CD4-positive, alpha-beta T cell treated with Interferon alpha-2 for 1 hour (primary cell): ENCODE measurements around the gene EFCAB10.
"Not testable (repeated sequence)": the region's sequence is repeated elsewhere in the genome, so short reads cannot be mapped to it uniquely, and the experiment has no call there.

Source experiments
- DNase-seq, 2 donors: peaks; one replicate each; pipeline ENCODE4 v3.0.0-alpha.2; 2020 to 2022

The EFCAB10 gene, protein sequence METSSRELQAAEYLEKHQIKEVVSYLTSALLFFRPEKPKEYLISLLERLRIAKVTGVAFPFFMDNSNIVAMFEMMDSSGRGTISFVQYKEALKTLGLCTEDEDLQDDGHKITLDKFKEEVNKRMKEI

DNA sequence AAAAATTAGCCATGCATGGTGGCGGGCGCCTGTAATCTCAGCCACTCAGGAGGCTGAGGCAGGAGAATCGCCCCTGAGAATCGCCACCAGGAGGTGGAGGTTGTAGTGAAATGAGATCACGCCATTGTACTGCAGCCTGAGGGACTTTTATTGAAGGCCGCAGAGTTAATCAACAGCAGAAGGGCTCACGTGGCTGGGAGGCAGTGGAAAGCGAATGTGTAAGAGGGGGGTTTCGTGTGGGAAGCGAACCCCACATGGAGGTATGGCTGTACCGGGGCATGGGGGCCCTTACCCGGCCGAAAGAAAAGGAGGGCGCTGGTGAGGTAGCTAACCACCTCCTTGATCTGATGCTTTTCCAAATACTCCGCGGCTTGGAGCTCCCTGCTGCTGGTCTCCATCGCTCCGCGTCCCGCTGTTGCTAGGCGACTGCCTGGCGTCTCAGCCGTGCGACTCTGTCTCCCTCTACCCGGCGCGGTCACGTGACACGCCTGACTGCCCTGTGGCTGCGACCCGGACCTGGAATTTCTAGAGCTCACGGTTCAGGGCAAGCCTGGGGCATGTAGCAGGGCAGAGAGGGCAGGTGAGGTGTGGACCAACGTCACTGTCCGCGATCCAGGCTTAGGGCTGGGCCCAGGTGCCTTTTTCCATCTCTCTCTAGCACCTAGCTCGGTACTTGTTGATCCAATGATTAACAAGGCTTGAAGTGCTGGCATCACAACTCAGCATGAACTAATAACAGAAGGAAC is at the start of gene EFCAB10:
Gene EFCAB10 (minus strand): TSS at position 428 of the 746 bp plus-strand sequence. CDS start 30 bp downstream, at position 398.
- DNase-seq = peak; percentile 31 to 33

DNA sequence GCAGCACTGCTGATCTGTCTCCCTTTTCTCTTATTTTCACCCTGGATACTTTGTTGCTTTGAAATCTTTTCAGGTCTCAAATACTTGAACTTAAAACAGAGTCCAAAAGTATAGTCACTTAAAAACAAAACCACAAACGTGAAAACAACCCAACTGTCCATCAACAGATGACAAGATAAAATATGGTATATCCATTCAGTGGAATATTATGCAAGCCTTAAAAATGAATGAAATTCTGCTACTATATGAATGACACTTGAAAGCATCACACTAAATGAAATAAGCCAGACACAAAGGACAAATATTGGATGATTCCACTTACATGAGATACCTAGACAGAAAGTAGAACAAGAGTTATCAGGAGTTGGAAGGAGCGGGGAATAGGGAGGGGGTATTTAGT is 44.7 kb upstream of the EFCAB10 start:
- DNase-seq = no peak

DNA sequence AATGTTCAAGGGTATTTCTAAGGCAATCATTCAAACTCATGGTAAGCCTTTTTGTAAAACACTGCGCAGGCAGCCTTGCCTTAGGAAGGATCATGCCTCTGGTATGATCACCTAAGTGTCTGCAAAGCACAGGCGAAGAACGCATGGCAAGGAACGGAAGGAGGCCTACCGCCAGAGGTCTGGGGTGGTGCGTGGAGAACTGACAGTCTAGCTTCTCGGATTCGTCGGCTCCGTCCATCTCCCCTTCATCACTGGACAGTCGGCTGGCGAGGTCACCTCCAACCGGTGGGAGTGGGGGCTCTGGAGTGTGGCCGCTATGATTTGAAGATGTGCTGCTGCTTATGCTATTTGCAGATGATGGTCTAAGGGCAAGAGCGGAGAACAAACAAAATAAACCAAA is 42.6 kb upstream of the EFCAB10 start:
- DNase-seq = no peak

DNA sequence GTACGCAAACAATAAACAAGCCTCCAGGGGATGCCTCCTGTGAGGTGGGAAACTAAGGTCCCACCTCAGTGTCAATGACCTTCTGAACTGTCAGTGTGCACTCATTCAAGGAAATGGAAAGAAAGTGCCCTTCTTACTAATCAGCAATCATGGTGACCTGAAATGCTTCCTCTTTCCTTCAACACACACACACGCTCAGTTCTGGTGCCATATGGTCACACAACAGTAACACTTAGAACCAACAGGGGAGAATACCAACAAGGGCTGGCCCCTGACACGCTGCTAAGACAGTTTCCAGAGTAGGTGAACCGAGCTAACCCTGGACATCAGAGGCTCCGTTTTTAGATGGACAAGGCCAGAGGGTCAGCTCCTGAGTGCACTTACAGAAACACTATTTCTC is 42.1 kb upstream of the EFCAB10 start:
- DNase-seq = no peak

DNA sequence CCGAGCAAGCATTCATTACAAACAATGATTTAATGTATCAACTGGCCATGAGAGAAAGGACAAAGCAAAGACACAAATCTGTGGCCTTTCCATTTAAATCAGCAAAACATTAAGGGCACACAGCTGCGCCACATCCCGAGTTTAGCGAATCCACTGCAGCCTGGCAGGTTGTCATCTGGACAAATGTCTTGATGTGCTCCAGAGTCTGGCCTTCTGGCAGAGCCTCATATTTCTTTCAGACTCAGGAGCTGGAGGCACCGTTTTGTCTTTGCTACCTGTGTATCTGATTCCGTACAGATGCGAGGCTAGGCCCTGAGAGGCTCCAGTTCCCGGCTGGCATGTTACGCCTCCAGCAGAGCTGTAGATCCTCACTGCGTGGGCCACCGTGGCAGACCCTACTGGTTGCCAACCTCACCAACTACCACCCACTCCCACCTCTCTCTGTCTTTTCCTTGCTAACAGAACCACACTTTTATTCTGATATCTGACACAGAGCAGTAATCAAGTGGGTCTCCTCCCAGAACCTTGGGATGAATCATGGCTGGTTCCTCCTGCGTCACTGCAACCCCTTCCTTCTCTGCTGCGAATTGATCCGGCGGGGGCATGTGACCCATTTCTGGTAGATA is 40.9 kb upstream of the EFCAB10 start:
- DNase-seq = no peak

DNA sequence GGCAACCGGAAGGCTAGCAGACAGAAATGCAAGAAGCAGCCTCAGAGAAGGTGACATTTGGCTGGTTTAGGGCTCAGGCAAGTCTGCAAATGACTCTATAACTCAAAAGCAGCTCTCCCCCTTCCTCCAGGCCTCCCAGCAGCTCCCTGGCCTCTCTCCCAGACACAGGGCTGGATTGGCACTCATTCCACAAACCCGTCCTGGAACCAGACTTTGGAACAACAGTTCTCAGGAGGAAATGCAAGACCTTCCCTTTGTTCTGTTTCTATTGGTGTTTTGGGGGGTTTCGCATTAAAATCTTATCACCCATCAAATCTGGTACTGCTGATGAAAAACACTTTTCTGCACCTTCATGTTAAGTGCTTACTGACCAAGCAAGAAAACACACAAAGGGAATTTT is 40.3 kb upstream of the EFCAB10 start:
- DNase-seq = no peak

DNA sequence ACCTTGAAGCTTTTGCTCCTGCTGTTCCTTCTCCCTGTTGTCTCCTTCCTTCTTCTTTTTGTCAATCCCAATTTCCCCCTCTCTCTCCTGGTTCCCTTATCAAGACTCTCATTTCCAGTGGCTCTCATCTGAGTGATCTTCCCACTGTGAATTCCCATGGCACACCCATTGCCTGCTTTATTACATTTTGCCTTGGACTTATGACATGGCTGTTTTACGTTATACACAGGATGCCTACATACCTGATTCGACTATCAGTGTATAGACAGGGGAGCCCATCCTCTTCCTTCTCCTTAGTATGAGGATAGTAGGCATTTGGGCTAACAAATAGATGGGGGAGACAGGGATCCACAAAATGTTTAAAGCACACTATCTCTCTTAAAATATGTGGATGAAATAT is 39.9 kb upstream of the EFCAB10 start:
- no peak for DNase-seq

DNA sequence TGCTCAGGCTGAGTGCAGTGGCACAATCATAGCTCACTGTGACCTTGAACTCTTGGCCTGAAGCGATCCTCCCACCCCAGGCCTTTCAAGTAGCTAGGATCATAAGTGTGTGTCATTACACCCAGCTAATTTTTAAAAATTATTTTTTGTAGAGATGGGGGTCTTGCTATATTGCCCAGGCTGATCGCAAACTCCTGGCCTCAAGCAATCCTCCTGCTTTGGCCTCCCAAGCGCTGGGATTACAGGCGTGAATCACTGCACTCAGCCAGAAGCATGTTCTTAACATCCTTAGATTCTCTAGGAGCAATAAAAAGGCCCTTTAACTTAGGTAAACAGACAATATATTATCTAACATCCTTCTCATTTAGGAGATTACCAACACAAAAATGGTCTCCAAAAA is 38.3 kb upstream of the EFCAB10 start:
- no peak for DNase-seq

DNA sequence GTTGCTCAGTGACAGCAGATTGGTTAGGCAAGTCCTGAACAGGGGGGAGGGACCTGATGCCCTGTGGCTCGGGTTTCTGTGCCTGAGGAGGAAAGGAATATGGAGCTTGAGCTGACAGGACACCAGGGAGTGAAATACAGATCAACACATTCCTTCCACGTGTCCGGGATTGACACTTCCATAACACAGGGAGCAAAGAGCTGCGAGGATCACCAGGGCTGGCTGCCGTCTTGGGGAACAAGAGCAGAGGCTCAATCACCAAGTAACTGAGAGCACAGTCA is 36.7 kb upstream of the EFCAB10 start:
- no peak for DNase-seq

DNA sequence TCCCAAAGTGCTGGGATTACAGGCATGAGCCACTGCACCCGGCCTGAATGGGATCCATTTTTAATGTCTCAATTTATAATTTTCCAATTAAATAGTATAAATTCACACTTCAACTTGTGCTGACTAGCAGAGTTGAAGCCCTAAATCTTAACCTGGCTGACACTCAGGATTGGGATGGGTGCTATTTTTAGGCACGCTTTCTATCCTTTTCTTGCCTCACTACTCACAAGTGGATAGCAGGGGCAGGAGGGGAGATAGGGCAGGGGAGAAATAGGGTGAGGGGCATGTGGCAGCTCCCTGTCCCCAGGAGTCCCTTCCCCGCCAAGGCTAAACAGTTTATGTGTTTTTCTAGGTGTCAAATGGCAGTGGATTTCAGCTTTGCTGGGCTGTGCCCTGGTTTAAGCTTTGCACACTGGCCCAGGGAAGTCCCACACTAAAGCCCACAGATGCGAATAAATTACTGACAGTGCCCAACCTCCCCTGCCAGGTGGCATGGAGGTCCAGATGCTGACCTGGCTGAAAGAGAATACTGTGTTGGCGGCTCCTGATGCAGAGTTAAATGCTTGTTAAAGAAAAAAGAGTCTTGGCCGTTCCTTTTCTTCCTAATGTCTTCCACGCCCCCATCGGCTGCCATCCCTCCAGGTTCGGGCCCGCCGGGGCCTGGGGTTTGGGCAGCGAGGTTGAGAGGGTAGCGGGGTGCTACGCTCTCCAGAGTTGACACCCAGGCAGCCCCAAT is 36.2 kb upstream of the EFCAB10 start:
- DNase-seq = no peak

DNA sequence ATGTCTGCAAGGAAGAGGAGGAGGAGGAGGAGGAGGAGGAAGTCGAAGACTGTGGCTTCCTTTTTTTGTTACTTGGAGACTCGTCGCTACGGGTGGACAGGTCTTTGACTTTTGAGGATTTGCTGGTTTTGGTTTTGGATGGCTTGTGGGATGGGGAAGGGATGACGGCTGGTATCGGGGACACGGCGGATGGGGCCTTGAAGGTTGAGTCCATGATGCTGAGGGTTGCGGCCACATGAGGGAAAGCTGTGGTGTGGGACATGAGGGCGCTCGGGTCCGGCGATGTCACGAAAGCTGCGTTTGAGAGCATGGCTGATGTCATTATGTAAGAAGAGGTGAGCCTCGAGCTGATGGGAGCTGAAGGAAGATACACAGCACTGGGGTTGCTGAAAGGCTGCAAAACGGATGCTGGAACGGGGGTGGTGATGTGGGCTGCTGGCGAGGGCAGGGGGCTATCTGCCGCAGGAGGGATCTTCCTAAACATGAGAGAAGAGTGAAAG is 33.1 kb upstream of the EFCAB10 start:
- DNase-seq = no peak

DNA sequence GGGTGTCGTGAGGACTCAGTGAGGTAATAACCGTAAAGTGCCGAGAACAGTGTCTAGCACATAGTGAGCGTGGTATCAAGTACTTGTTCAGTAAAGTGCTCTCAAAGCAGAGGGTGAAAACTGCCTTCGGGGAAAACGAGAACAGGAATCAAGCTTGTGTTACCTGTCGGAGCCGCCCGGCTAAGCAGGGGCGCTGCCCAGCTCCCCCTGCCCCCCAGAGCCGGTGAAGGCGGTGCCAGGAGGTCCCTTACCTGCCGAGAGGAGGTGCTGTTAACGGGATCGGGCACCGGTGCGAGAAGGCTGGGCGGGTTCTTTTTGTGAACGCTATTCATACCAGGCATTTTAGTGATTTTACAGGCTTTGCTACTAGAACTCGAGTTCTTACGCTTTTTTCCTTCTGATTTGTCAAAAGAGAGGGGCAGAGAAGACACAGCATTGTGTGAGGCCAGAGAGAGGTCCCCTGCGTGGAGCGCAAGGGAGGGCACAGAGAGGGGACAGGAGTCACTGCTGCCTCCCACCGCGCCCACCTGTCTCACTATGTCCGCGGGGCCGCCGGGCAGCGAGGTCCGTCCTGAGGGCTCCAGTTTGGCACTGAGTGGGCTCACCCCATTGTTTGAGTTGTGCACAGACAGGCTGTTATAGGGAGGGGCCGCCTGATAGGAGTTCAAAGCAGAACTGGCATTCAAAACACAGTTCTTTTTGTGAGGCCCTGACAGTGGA is 32.5 kb upstream of the EFCAB10 start:
- DNase-seq = no peak

DNA sequence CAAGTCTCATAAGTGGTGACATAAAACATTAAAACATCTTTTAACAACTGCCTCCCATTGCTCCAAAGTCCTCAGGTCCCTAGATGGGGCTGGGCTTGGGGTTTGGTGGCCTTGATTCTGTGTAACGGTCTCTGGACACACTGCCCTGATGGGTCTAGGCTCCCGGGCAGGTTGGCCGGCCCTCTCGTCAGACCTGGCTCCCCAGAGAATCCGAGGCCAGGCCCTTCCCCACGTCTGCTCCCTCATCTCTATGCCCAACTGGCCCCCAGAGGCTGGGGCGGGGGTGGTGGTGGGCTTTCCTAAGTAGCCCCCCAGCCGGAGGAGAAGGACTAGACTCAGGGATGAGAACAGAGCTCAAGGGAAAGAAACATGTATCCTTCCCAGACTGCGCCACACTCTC is 31.5 kb upstream of the EFCAB10 start:
- DNase-seq = no peak

DNA sequence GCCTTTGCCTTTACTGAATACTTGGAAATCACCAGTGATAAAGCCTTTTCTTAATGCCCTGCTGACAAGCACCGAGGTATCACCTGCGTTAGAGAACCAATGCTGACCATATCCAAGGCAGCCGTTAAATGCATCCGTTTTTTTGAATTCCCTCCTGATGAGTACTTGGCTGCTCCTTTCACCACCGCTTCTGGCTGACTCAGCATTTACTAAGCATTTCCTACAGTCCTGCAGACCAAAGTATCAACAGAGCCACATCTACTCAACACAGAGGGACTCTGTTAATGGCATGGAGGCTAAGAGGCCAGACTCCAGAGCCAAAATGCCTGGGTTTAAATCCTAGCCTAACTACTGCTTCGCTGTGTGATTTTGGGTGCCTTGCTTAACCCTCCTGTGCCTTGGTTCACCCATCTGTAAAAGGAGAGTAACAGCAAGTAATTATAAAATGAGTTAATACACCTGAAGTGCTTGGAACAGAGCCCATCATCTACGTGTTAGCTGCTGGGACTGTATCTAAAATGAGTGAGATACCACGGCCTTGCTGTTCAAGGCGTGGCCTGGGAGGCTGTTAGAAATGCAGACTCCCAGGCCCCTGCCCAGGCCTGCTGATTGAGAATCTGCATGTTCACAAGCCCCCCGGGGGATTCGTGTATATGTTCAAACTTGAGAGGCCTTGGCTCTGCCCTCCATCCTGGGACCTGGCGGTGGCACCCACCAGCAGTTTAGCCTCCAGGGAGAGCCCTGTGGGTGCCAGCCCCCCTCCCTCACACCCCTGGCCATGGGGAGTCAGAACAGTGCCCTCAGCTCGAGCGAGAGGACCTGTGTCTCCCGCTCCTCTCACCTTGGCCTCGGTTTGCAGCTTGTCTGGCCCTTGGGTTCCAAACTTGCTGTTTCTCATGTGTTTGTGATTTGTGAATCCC is 30.8 kb upstream of the EFCAB10 start:
- no peak for DNase-seq

DNA sequence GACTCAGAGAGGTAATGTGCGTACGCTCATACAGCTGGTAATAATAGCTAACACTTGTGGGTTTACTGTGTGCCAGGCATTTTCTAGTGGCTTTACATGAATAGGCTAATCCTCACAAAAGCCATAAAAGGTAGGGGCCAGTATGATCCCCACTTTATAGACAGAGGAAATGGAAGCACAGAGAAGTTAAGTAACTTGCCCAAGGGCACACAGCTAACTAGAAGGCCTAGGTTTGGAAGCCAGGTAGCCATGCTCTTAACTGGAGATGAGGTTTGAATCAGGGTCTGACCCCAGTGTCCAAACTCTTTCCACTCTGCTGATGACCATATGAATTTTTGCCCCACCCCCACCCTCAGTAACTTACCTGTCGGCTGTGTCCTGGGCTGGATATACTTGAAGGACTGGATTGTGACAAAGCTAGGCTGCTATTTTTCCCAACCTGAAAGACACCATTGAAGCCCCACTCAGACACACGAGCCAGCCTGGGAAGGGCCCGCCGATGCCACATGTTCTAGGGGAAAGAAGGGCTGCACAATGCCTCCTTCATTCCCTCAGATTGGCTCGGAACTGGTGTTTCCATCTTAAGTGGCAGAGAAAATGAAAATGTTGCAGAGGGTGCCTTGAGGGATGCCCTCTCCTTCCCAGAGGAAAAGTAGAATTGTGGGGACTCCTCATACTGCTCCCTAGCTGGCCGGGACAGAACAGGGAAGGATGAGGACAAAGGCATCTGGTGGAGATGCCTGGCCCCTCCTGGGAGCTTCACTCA is 29.1 kb upstream of the EFCAB10 start:
- DNase-seq = no peak

DNA sequence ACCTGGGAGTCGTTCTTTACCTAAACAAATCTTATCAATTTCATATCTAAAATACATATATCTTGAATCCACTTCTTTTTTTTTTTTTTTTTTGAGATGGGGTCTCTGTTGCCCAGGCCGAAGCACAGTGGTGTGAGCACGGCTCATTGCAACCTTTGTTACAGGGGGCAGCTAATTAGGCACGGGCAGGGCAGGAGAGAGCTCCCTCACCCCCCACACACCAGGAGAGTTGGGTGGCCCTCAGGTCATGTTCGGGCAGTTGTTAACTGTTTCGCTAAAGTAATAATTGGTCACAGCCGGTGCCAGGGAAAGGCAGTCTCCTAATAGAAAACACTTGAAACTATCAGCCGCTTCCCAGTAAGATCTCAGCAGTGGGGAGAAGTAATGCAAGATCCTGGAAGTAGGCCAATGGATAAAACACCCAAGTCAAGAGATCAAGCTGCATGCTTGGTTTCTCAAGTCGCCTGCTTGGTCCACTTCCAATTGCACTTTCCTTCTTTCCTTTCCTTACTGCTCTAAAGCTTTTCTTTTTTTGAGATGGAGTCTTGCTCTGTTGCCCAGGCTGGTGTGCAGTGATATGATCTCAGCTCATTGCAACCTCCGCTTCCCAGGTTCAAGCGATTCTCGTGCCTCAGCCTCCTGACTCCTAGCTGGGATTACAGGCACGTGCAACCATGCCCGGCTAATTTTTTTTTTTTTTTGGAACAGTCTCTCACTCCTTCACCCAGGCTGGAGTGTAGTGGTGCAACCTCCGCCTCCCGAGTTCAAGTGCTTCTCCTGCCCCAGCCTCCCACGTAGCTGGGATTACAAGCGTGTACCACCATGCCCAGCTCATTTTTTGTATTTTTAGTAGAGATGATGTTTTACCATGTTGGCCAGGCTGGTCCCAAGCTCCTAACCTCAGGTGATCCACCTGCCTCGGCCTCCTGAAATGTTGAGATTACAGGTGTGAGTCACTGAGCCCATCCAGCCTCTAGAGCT is 21.3 kb upstream of the EFCAB10 start:
- DNase-seq = no peak

DNA sequence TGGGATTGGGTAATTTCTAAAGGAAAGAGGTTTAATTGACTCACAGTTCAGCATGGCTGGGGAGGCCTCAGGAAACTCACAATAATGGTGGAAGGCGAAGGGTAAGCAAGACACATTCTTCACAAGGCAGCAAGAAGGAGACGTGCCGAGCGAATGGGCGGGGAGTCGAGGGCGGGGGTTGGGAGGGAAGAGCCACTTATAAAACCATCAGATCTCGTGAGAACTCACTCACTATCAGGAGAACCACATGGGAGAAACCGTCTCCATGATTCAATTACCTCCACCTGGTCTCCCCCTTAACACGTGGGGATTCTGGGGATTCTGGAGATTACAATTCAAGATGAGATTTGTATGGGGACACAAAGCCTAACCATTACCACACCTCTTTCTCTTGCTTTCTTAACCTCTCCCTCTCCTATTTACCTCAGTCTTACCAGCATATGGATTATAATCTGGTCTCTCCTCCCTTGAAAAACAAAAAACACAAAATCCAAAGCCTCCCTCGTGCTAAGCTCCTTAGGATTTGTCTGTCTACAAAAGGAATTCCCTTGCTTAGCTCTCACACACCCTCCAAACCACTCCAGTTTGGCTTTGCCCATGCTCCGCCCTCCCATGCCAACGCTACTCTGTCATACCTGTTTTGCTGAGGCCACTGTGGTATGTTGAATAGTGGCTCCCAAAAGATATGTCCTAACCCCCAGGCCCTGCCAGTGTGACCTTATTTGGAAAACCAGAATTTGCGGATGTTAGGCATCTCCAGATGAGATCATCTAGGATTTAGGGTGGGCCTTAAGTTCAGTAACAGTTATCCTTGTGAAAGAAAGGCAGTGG is 19.6 kb upstream of the EFCAB10 start:
- no peak for DNase-seq

DNA sequence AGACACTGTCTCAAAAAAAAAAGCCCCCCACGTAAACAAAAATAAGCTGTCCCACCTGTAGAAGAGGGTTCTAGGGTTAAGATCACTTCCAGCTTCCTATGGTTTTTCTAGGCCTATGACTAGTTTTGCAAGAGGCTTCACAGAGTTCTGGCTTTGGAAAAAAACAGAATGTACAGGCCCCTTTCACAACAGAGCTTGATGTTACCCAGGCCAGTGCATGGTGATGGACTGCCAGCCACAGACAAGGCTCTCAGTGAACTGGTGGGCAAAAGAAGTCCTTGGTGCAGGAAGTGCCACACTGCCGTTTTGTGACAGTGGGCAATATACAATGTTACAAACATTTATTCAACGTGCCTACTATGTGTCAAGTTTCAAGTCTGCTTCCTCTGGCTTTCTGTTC is 18.3 kb upstream of the EFCAB10 start:
- DNase-seq = no peak

DNA sequence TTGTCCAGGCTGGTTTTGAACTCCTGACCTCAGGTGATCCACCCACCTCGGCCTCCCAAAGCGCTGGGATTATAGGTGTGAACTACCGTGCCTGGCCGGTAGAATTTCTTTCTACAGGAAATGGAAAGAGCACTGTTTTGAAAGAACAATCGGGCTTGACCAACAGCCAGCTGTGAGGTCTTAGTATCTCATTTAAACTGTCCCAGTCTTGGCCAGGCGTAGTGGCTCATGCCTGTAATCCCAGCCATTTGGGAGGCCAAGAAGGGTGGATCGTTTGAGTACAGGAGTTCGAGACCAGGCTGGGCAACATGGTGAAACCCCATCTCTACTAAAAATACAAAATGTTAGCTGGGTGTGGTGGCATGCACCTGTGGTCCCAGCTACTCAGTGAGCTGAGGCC is 17.8 kb upstream of the EFCAB10 start:
- DNase-seq = not testable (repeated sequence)
